GM12872 (cell line): ENCODE data around the gene ENKD1.

Source experiments
- TF ChIP-seq, protein P1 (sequence below): IDR thresholded peaks from 3 replicates; pipeline ENCODE4 v1.5.1; 2011; ENCODE audit warnings: low read depth, mild to moderate bottlenecking, low read length, moderate library complexity; ENCODE audit not compliant: insufficient read depth

Gene ENKD1

GRCh38 chr16:67613808-67614207 lies 52.7 kb downstream of the ENKD1 start:
- TF ChIP-seq, protein P1, sequence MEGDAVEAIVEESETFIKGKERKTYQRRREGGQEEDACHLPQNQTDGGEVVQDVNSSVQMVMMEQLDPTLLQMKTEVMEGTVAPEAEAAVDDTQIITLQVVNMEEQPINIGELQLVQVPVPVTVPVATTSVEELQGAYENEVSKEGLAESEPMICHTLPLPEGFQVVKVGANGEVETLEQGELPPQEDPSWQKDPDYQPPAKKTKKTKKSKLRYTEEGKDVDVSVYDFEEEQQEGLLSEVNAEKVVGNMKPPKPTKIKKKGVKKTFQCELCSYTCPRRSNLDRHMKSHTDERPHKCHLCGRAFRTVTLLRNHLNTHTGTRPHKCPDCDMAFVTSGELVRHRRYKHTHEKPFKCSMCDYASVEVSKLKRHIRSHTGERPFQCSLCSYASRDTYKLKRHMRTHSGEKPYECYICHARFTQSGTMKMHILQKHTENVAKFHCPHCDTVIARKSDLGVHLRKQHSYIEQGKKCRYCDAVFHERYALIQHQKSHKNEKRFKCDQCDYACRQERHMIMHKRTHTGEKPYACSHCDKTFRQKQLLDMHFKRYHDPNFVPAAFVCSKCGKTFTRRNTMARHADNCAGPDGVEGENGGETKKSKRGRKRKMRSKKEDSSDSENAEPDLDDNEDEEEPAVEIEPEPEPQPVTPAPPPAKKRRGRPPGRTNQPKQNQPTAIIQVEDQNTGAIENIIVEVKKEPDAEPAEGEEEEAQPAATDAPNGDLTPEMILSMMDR: peak; percentile 29; the same call in 1 of the 3 replicates
